ENCODE data around the gene LRRC3. TPM values are rescaled to one million over a fixed set of nuclear protein-coding genes. Genes with fewer than 3 reads are reported as not detected.

Gene LRRC3
- total and polyA plus RNA-seq, 2 donors (not counting 3 experiments of a cell fraction or from before 2014, with no cell fraction given): 4.8 to 4.9 TPM

DNA sequence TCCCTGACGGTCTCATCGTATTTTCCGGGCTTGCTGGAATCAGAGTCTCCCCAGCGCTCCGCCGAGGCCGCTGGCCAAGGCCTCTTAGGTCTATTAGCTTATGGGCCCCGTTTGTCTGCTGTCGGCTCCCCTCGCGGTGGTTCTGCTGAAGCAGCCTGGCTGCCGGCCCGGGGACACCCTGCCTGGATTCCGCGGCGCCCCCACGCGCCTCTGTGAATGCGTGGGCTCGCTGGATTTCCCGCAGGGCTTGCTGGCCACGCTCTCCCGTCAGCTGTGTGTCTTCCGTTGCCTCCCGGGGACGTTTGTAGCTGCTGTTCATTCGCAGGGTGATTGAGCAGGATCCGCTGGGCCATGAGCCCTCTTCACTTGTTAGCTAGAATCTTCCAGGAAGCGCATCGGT is 8.4 kb downstream of the LRRC3 start:
- Histone ChIP-seq H3K4me1 (ENCODE audit: control insufficient read depth, extremely low read depth, insufficient read depth, low read length) (no peaks in the 10 kb centered on the region), H3K9me3 (replicated peaks; ENCODE audit: control insufficient read depth, insufficient read depth, low read length) (no peaks in the 10 kb centered on the region), H3K27ac (ENCODE audit: insufficient read depth, low read depth, low read length) (no peak overlapping the region), H3K27me3 (ENCODE audit: control insufficient read depth in 2 of 2, insufficient read depth in 2 of 2, low read length in 2 of 2) (no peaks in the 10 kb centered on the region), H3K4me2 (ENCODE audit: insufficient read depth, low read length) (no peak overlapping the region), H3K9me1 (replicated peaks; ENCODE audit: control insufficient read depth, extremely low read depth, insufficient read depth, low read length) (no peaks in the 10 kb centered on the region), H3K4me3 (replicated peaks in 1 of 3; ENCODE audit: insufficient read depth in 1 of 3, low read depth in 1 of 3, low read length in 3 of 3) (no peak overlapping the region), H4K20me1 (replicated peaks; ENCODE audit: control insufficient read depth, extremely low read depth, insufficient read depth, low read length) (no peaks in the 10 kb centered on the region), H3K9ac (replicated peaks; ENCODE audit: extremely low read depth, insufficient read depth, low read length) (no peak overlapping the region), H3K36me3 (ENCODE audit: control insufficient read depth in 2 of 2, extremely low read depth in 1 of 2, insufficient read depth in 2 of 2, low read length in 2 of 2) (no peaks in the 10 kb centered on the region), H2AFZ (ENCODE audit: low read depth, low read length) (no peak overlapping the region), H3K79me2 (ENCODE audit: control insufficient read depth, insufficient read depth, low read length) (no peaks in the 10 kb centered on the region)
- TF ChIP-seq, protein P1, sequence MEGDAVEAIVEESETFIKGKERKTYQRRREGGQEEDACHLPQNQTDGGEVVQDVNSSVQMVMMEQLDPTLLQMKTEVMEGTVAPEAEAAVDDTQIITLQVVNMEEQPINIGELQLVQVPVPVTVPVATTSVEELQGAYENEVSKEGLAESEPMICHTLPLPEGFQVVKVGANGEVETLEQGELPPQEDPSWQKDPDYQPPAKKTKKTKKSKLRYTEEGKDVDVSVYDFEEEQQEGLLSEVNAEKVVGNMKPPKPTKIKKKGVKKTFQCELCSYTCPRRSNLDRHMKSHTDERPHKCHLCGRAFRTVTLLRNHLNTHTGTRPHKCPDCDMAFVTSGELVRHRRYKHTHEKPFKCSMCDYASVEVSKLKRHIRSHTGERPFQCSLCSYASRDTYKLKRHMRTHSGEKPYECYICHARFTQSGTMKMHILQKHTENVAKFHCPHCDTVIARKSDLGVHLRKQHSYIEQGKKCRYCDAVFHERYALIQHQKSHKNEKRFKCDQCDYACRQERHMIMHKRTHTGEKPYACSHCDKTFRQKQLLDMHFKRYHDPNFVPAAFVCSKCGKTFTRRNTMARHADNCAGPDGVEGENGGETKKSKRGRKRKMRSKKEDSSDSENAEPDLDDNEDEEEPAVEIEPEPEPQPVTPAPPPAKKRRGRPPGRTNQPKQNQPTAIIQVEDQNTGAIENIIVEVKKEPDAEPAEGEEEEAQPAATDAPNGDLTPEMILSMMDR (IDR thresholded peaks at IDR 0.05; ENCODE audit: extremely low read depth in 1 of 2, insufficient read depth in 1 of 2, low read depth in 1 of 2, low read length in 2 of 2): no peak
- TF ChIP-seq JUN (IDR thresholded peaks at IDR 0.05; ENCODE audit: borderline replicate concordance, insufficient read depth, insufficient read length, low read depth) (no peak), FOS (IDR thresholded peaks at IDR 0.05; ENCODE audit: borderline replicate concordance, insufficient read depth, low read length) (no peak), MYC (IDR thresholded peaks at IDR 0.05; ENCODE audit: low read depth, low read length) (no peak), POLR2A (IDR thresholded peaks at IDR 0.05; ENCODE audit: low read depth, low read length) (no peak), POLR2AphosphoS5 (IDR thresholded peaks at IDR 0.05; ENCODE audit: insufficient read depth, low read depth, low read length) (no peak), GATA2 (IDR thresholded peaks at IDR 0.05; ENCODE audit: insufficient read depth, insufficient read length, low read depth, low read length) (no peak), EZH2 (IDR thresholded peaks at IDR 0.05; ENCODE audit: borderline replicate concordance, low read depth, low read length, severe bottlenecking) (no peak)
- TF ChIP-seq, protein P2, sequence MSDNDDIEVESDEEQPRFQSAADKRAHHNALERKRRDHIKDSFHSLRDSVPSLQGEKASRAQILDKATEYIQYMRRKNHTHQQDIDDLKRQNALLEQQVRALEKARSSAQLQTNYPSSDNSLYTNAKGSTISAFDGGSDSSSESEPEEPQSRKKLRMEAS (IDR thresholded peaks at IDR 0.05; ENCODE audit: insufficient read depth, insufficient read length): no peak
- dilution Hi-C loops (cut with MboI; ENCODE audit: extremely low pct_ligation_motif_present, low sequenced_read_pairs) (no loop called here), intact Hi-C loops (cut with micrococcal nuclease) (no loop called here)
- DNase-seq (ENCODE audit: low read depth, low spot score) (no peak), FAIRE-seq (no peak)
- CTCF ChIA-PET: no interaction called here
- no TSS peak for BruUV-seq (replicated peaks)
- POLR2A ChIA-PET: no interaction called here

All from endothelial cell of umbilical vein (primary cell).